BLaER1 (cell line): ENCODE results near the gene PLEKHA1.

ENCODE experiments used
- H3K27ac ChIP-seq: shearing (Covaris generic); formaldehyde crosslinking; 2 replicates; pipeline ENCODE4 v1.8.1; 2022
- H3K27me3 ChIP-seq: shearing (Covaris generic); formaldehyde crosslinking; 2 replicates; pipeline ENCODE4 v1.8.1; 2022
- H3K36me3 ChIP-seq: shearing (Covaris generic); formaldehyde crosslinking; 2 replicates; pipeline ENCODE4 v1.8.1; 2022
- H3K4me1 ChIP-seq: shearing (Covaris generic); formaldehyde crosslinking; 2 replicates; pipeline ENCODE4 v1.8.1; 2022
- H3K4me2 ChIP-seq: shearing (Covaris generic); formaldehyde crosslinking; 2 replicates; pipeline ENCODE4 v1.8.1; 2022
- H3K4me3 ChIP-seq: shearing (Covaris generic); formaldehyde crosslinking; 2 replicates; pipeline ENCODE4 v1.8.1; 2022
- H3K9ac ChIP-seq: shearing (Covaris generic); formaldehyde crosslinking; 2 replicates; pipeline ENCODE4 v1.8.1; 2022
- H3K9me3 ChIP-seq: shearing (Covaris generic); formaldehyde crosslinking; 2 replicates; pipeline ENCODE4 v1.8.1; 2022
- H4K20me1 ChIP-seq: shearing (Covaris generic); formaldehyde crosslinking; 2 replicates; pipeline ENCODE4 v1.8.1; 2022
- Cebpa-rat ChIP-seq: shearing (Covaris generic); IDR thresholded peaks from 2 replicates; pipeline ENCODE4 v1.8.1; 2022

The PLEKHA1 gene

GRCh38 chr10:122459561-122460273 is 85.2 kb downstream of the PLEKHA1 start:
- no peak overlapping the region for H3K27ac ChIP-seq
- no peak for TF ChIP-seq Cebpa-rat
- H3K9me3 ChIP-seq, result peaks cover 18% of the 10 kb centered on the region
- no peaks in the 10 kb centered on the region for H3K4me1 ChIP-seq
- no peaks in the 10 kb centered on the region for H4K20me1 ChIP-seq
- no peak overlapping the region for H3K4me3 ChIP-seq
- H3K9ac ChIP-seq, result no peak overlapping the region
- H3K4me2 ChIP-seq, result no peak overlapping the region
- H3K36me3 ChIP-seq, result no peaks in the 10 kb centered on the region
- no peaks in the 10 kb centered on the region for H3K27me3 ChIP-seq

GRCh38 chr10:122460891-122461293 is 86.4 kb downstream of the PLEKHA1 start:
- no peak for TF ChIP-seq Cebpa-rat
- H3K9me3 ChIP-seq, result peaks cover 18% of the 10 kb centered on the region
- H4K20me1 ChIP-seq, result no peaks in the 10 kb centered on the region
- no peak overlapping the region for H3K9ac ChIP-seq
- H3K27ac ChIP-seq, result no peak overlapping the region
- H3K4me3 ChIP-seq, result no peak overlapping the region
- H3K36me3 ChIP-seq, result no peaks in the 10 kb centered on the region
- no peaks in the 10 kb centered on the region for H3K4me1 ChIP-seq
- H3K4me2 ChIP-seq, result no peak overlapping the region
- H3K27me3 ChIP-seq, result no peaks in the 10 kb centered on the region

GRCh38 chr10:122461367-122461728 is 86.8 kb downstream of the PLEKHA1 start, which contains the start of gene HTRA1:
TSS of gene HTRA1 (plus strand) at chr10:122461553. CDS start at chr10:122461653, 100 bp downstream.
- Histone ChIP-seq H3K27ac (no peak within 1 kb of the TSS), H3K36me3 (no peaks in the 10 kb centered on the region), H3K4me3 (no peak within 1 kb of the TSS), H3K4me1 (no peaks in the 10 kb centered on the region), H3K4me2 (no peak within 1 kb of the TSS), H3K9ac (no peak within 1 kb of the TSS), H3K27me3 (no peaks in the 10 kb centered on the region), H4K20me1 (no peaks in the 10 kb centered on the region), H3K9me3 (peaks cover 18% of the 10 kb centered on the region)
- TF ChIP-seq Cebpa-rat, result no peak

- no peak overlapping the region for H3K4me3 ChIP-seq
- no peaks in the 10 kb centered on the region for H3K4me1 ChIP-seq
- no peak for TF ChIP-seq Cebpa-rat
- H3K27ac ChIP-seq, result no peak overlapping the region
- no peak overlapping the region for H3K9ac ChIP-seq
- no peak overlapping the region for H3K4me2 ChIP-seq
- peaks cover 18% of the 10 kb centered on the region for H3K9me3 ChIP-seq
- no peaks in the 10 kb centered on the region for H4K20me1 ChIP-seq
- no peaks in the 10 kb centered on the region for H3K27me3 ChIP-seq
- H3K36me3 ChIP-seq, result no peaks in the 10 kb centered on the region
Measured at GRCh38 chr10:122461729-122462532, 87.4 kb downstream of the PLEKHA1 start.

GRCh38 chr10:122462533-122463465 is 88.3 kb downstream of the PLEKHA1 start:
- TF ChIP-seq Cebpa-rat, result no peak
- Histone ChIP-seq H3K9me3 (peaks cover 18% of the 10 kb centered on the region), H4K20me1 (no peaks in the 10 kb centered on the region), H3K27me3 (no peaks in the 10 kb centered on the region), H3K9ac (no peak overlapping the region), H3K27ac (no peak overlapping the region), H3K4me3 (no peak overlapping the region), H3K36me3 (no peaks in the 10 kb centered on the region), H3K4me2 (no peak overlapping the region), H3K4me1 (no peaks in the 10 kb centered on the region)

GRCh38 chr10:122463466-122464249 is 89.2 kb downstream of the PLEKHA1 start:
- Histone ChIP-seq H4K20me1 (no peaks in the 10 kb centered on the region), H3K9ac (no peak overlapping the region), H3K36me3 (no peaks in the 10 kb centered on the region), H3K4me2 (no peak overlapping the region), H3K27me3 (no peaks in the 10 kb centered on the region), H3K4me1 (no peaks in the 10 kb centered on the region), H3K27ac (no peak overlapping the region), H3K4me3 (no peak overlapping the region), H3K9me3 (peaks cover 18% of the 10 kb centered on the region)
- no peak for TF ChIP-seq Cebpa-rat

GRCh38 chr10:122464250-122464510 is 89.7 kb downstream of the PLEKHA1 start:
- H4K20me1 ChIP-seq, result no peaks in the 10 kb centered on the region
- no peaks in the 10 kb centered on the region for H3K36me3 ChIP-seq
- TF ChIP-seq Cebpa-rat, result no peak
- no peaks in the 10 kb centered on the region for H3K4me1 ChIP-seq
- no peak overlapping the region for H3K27ac ChIP-seq
- no peak overlapping the region for H3K4me3 ChIP-seq
- H3K9ac ChIP-seq, result no peak overlapping the region
- peaks cover 18% of the 10 kb centered on the region for H3K9me3 ChIP-seq
- H3K27me3 ChIP-seq, result no peaks in the 10 kb centered on the region
- no peak overlapping the region for H3K4me2 ChIP-seq

- Histone ChIP-seq H3K4me1 (no peaks in the 10 kb centered on the region), H3K36me3 (no peaks in the 10 kb centered on the region), H3K9ac (no peak overlapping the region), H3K4me3 (no peak overlapping the region), H4K20me1 (no peaks in the 10 kb centered on the region), H3K27me3 (no peaks in the 10 kb centered on the region), H3K9me3 (peaks cover 18% of the 10 kb centered on the region), H3K4me2 (no peak overlapping the region), H3K27ac (no peak overlapping the region)
- TF ChIP-seq Cebpa-rat, result no peak
Measured at GRCh38 chr10:122464586-122464985, 90.1 kb downstream of the PLEKHA1 start.

GRCh38 chr10:122465401-122466040 is 91.0 kb downstream of the PLEKHA1 start:
- Histone ChIP-seq H3K4me2 (no peak overlapping the region), H4K20me1 (no peaks in the 10 kb centered on the region), H3K36me3 (no peaks in the 10 kb centered on the region), H3K9ac (no peak overlapping the region), H3K27me3 (no peaks in the 10 kb centered on the region), H3K4me3 (no peak overlapping the region), H3K9me3 (peaks cover 15% of the 10 kb centered on the region), H3K4me1 (no peaks in the 10 kb centered on the region), H3K27ac (no peak overlapping the region)
- TF ChIP-seq Cebpa-rat, result no peak
